NCI-H146 treated with DMSO at 0.1 percent for 48 hours (cell line): ENCODE measurements around the gene PLEKHA5.
"Not testable (repeated sequence)": the region's sequence is repeated elsewhere in the genome, so short reads cannot be mapped to it uniquely, and the experiment has no call there.

ENCODE experiments used
- DNase-seq: peaks from one replicate; lab custom pipeline; 2025; ENCODE audit not compliant: unreplicated experiment; lab: John Stamatoyannopoulos, UW

PLEKHA5 gene

DNA sequence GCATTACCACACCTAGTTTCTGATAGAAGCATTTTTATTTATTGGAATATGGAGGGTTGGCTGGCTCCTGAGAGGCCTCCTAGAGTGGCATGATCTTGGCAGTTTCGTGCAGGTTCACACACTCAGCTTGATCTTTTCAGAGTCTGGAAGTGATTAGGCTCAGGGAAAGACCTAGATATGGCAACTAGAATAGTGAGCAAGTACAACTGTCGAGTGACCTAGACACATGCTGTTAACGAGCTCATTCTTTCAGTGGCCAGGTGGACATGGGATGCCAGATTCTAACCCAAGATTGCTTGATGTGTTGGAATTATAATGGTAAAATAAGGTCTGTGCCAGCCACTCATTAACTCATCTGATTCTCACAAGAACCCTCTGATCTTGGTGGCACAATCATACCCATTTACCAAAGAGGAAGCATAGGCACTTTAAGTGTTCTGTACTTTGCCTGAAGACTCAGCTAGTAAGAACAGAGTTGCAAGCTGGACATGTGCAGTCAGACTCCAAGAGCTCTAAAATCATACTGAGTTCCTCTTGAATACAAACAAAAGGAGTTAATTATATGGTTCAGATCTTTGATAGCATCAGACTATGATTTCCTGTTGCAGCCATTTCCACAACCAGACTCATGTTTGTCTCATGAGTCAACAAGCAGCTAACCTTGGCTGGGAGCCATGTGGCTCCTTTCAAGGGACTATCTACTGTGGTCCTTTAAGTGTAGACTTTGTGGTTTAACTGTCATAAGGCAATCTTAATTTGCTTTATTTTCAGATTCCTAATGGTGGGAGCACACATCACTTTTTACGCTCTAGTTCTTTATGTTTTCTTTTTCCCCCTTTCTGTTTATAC, 144.2 kb downstream of the PLEKHA5 start:
- peak; percentile 92 for DNase-seq

DNA sequence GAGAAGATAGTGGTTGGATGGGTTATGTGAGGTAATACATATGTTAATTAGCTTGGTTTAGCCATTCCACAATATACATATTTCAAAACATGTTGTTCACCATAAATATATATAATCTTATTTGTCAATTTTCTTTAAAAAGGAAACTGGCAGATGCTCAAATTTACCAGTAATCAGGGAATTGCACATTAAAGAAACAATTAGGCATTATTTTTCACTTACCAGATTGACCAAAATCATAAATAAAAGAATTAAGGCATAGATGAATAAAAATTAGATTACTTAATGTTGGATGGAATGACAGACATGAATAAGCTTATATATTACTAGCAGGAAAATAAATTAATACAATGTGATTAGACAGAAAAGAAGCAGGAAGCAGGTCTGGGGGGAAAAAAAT, 147.2 kb downstream of the PLEKHA5 start:
- DNase-seq = no peak

DNA sequence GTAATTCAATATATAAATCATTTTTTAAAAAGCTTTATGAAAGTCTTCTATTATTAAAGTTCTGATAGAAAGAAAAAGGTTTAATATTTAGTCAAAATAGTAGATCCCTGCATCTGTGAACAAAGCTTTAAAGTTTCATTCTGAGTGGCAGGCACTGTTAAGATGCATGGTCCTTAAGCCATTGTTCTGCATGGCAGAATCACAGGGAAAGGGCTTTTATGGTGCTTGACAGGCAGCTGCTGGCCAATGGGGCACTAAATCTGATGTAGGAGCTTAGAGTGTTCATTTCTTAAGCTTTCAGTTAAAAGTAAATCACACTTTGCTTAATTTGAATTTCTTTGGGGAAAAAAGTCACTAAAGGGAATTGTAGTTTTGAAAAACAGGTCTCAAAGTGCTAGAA, 148.2 kb downstream of the PLEKHA5 start:
- no peak for DNase-seq

DNA sequence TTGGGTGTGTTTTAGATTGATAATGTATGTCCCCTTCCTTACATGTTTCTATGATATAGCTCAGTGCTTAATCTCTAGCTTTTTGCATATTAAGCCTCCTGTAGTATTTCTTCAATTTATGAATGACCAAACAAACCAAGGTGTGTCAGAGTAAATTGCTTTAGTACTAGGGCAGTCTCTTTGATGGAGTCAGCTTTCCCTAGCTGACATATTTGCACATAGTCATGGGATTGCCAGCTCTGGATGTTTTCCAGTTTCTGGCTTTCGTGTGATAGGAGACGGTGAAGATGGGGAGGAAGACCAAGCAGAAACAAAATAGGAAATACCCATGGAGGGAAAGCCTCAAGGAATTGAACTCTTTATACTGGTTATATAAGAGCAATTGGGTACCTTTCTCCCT, 148.9 kb downstream of the PLEKHA5 start:
- DNase-seq = no peak

DNA sequence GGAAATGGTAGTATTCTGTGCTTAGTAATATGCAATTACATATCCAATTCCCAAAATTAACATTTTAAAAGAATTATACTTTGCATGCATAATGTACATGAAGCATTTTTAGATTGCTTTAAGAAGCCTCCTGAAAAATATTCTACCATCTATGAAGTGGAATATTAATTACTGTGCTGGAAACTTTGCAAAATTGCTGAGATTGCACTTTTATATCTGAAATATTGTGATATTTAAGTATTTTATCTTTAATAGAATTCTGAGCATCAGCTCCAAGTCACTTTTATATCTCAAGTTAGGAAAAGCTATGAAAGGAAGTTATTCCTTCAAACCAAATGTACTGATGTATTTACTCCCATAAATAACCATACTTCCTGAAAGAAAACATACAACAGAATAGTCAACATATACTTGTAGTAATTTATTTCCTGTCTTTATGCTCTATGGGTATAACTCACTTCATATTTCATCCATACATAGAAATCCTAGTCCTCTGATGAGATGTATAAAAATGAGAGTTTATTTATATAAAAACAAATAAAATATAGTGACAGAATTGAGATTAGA, 152.7 kb downstream of the PLEKHA5 start:
- DNase-seq = no peak

DNA sequence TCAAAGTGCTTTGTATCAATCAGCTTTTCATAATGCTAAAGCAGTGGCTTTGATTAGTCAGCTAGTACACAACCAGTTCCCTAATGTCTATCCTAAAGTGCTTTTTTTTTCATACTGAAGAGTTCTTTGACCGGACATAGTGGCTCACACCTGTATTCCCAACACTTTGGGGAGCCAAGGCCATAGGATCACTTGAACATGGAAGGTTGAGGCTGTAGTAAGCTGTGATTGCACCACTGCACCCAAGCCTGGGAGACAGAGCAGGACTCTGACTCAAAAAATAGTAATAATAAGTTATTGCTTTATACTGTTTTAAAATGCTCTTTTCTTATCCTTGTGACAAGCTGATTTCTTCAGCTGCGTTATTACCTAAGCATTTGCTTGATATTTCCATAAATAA, 155.1 kb downstream of the PLEKHA5 start:
- DNase-seq = no peak

DNA sequence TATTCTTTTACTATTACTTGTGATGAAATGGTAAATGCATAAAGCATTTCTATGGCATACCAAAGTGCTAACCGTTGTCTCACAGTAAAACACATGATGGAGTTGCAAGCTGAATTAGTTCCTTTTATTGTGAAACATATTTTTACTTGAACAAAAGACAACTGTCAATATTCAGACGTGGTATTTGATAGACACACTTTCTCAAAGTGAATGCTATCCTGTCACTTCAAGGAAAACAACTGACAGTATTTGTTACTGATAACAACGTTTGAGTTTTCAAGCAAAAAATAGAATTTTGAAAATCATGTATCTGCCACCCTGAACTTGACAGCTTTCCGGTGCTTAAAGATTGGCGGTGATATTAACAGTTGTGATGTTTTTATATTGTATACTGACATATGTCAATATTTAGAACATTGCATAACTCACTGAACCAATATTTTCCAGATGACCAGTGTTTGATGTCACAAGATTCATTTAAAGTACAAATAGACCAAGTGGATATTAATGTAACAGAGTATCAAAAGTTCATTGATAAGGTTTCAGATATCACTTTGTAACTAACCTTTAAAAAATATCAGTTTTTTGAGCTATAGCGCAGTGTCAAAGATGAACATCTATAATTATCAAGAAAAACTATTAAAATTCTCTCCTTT, 156.4 kb downstream of the PLEKHA5 start:
- no peak for DNase-seq

DNA sequence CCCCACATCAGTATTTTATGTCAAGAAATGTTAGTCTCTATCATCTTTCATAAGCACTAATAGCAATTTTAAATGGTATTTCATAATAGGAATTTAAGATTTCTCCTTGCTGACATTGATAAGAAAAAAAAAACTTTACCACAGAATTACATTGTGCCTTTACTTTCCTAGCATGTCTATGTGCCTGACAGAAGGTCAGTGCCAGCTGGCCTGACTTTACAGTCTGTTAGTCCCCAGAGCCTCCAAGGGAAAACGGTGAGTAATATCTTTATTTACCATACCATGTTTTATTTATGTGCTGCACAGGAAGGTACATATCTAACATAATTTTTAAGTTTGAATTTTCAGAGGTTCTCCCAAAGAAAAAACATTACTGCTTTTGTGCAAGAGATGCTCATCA, 157.8 kb downstream of the PLEKHA5 start:
- DNase-seq = no peak

DNA sequence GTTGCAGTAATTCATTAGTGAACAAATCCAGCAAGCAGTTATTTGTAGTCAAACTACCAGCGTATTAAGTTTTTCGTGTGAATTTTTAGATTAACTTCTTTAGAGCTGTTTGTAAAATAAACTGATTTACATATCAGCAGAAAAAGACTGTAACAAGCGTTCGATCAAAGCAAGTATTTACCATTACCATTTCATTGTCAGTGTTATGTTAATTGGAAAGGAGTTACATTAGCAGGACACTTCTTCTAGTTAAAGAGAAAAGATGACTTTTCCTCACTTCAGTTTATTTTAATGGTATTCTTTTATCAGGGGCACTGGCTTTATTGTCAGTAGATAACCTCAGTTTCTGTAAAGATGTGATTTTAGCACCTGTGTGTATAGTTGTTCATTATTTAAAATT, 158.6 kb downstream of the PLEKHA5 start:
- no peak for DNase-seq

DNA sequence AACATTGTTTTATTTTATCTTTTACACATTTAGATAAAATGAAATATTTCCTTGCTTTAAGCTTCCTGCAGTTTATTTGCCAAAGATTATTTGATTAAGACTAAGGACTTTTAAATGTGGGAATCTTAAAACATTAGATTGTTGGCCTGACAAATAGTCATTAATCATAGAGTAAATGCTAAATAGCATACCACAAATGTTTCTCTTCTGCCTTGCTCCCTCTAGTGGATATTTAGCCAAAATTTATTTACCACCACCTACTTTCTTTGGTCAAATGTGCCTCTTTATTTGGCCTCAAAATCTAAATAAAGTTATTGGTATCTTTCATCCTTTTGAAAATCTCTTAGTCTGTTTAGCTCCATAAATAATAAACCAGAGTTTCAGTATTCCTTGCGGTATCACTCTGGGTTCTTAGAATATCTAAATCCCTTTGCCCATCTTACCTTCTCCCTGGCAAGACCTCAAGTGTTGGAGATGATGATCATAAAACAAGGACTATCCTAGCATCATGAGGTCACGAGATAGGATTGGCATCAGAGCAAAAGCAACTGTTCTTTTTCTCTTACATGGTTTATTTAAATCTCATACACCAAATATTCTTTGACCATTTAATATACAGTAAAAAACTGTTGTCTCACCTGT, 159.2 kb downstream of the PLEKHA5 start:
- DNase-seq = peak; percentile 44

DNA sequence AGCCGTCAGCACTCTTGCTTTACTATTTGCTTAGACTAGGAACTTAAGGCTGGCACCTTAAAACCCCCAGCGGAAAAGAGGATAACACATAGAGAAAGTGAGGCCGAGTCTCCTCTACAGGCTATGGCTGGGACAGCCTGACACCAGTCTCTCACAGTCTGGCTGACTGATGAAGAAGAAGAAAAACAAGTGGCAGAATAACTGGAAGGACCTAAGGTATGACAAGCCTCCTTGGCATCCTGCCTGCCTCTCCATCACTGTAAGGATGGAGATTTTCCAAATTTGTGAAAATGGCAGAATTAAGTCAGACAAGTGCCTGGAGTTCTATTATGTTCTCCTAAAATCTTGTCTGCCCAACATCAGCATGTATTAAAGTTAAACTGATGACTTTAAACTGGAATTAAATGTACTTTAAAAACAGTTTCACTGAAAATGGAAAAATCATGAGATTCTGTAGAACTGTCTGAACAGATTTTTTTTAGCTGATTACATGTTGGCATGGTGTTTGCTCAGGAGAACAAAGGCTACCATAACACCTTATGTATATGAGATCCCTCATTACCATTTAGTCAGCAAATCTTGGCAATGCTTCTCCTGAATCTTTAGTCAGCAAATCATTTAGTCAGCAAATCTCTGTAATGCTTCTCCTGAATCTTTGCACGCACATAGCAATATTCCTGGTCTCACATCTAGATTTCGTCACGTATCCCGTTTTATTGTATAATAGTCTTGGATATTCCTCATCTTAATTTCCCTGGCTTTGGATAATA, 169.5 kb downstream of the PLEKHA5 start:
- DNase-seq = no peak

DNA sequence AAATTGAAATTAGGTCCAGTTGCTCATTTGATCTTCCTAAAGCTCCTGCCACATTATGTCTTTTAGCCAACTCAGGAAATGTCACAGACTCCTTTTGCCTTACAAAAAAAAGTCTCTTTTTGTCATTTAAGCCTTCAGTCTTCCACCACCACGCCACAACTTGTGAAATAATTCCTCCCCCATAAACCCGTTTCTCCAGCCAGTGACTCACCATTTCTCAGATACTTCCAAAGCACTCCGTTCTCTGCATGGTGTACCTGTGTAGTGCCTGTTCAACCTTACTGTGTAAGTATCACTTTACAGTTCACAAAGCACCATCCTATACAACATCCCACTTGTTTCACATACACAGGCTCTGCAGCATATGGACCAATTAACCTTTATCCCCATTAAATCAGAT, 170.2 kb downstream of the PLEKHA5 start:
- no peak for DNase-seq

DNA sequence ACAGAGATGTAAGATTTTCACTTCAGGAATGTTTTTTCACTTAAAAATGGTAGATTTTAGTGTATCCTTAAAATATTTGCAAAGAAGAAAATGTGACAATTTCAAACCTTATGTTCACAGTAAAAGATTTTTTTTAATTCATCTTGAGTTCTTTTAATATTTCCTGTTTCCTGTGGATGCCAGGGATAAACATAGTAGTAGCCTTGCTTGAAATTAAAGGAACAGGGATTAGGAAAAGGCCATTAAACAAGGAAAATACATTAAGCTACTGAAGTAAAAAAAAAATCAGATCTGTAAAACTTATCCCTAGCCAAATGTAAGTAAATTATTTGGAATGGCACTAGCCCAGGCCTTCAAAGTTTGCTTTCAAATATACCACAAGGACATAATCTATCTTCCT, 171.7 kb downstream of the PLEKHA5 start:
- no peak for DNase-seq

DNA sequence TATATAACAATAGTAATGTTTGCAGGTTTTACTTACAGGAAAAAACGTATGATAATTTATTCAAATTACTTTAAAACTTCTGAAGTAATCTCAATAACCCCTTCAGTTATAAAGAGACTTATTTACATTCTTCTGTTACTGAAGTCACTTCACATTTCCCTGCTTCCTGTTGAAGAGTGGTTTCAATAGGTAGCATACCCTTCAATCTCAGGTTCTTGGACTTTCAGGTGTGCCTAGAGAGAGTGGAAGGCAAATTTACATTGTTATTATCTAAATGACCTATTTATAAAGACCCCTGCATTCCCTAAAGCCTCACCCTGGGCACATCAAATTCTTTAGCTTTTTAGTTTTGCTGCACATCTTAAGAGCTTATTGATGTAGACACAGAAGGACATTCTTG, 172.2 kb downstream of the PLEKHA5 start:
- DNase-seq = no peak

DNA sequence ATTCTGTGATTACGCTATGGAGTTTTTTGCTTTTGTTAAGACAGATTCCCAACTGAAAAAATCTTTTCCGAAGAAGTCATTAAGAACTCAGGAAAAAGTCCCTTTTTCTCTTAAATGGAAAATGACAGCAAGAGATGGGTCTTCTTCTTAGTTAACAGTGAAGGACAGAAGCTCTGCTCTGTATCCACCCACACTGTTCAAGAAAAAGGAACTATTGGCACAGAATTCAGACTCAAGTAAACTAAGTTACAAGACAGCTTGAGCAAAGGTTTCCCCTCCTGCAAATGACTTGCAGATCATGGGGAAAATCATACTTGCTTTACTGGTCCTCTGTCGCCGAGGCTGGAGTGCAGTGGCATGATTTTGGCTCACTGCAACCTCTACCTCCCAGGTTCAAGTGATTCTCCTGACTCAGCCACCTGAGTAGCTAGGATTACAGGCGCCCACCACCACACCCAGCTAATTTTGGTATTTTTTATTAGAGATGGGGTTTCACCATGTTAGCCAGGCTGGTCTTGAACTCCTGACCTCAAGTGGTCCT, 172.6 kb downstream of the PLEKHA5 start:
- DNase-seq = no peak

DNA sequence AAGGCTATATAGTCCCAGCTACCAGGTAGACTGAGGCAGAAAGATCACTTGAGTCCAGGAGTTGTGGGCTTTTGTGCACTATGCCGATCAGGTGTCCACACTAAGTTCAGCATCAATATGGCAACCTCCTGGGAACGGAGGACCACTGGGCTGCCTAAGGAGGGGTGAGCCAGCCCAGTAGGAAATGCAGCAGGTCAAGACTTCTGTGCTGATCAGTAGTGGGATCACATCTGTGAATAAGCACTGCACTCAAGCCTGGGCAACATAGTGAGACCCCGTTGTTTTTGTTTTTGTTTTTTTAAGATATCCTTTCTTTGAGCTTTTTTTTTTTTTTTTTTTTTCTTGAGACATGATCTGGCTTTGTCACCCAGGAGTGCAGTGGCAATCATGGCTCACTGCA, 174.0 kb downstream of the PLEKHA5 start:
- DNase-seq = no peak

DNA sequence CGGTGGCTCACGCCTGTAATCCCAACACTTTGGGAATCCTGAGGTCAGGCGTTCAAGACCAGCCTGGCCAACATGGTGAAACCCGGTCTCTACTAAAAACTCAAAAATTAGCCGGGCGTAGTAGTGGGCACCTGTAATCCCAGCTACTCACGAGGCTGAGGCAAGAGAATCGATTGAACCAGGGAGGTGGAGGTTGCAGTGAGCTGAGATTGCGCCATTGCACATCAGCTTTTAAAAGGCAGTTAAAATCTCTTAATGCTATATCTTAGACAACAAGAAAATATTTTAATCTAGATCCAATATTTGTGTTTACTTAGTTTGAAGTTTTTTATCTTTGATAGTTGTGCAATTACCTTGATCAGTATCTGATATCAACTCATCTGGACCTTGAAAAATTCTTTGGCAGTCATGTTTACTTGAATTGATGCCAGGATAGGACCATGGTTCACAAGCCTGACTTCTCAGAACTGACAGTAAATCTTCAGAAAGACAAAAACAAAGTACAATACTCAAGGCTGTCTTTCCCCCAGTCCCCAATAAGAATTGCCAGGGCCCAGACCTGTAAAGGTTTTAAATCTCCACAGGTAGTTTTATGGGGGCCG, 174.7 kb downstream of the PLEKHA5 start:
- no peak for DNase-seq

DNA sequence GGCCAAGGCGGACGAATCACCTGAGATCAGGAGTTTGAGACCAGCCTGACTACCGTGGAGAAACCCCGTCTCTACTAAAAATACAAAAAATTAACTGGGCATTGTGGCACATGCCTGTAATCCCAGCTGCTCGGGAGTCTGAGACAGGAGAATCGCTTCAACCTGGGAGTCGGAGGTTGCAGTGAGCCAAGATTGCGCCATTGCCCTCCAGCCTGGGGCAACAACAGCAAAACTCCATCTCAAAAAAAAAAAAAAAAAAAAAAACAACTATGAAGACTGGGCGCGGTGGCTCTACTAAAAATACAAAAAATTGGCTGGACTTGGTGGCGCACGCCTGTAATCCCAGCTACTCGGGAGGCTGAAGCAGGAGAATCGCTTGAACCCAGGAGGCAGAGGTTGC, 176.1 kb downstream of the PLEKHA5 start:
- not testable (repeated sequence) for DNase-seq

DNA sequence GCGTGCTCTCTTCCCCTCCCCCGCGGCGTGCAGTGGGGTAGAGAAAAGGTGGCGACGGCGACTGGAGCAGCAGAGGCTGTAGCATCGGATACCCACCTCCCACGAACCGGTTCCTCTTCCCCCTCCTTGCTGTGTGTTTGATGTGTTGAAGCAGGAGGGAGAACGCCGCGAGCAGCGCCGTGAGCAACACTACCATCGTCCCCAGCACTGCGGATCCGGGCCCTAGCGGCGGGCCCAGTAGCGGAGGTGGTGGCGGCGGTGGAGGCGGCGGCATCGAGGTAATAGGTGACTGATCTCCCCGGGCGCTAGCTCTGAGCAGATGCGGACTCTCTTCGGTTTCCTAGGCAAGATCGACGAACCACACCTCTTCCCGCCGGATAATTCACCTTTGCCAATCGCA, 176.8 kb downstream of the PLEKHA5 start:
- DNase-seq = no peak

DNA sequence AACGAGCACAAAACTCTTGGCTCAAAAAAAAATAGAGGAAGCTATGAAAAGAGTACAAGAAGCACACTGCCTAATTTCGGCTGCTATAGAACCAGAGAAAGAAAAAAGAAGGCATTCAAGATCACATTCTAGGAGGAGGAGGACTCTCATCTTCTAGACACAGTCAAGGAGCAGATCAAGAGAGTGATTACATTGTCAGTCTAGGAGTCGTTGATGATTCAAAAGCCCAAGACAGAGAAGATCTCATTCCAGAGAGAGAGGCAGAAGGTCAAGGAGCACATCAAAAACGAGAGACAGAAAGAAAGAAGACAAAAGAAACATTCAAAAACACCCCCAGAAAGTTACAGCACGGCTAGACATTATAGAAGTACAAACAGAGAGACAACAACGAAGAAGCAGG, 177.9 kb downstream of the PLEKHA5 start:
- DNase-seq = no peak
